Measurements from ENCODE around the gene ADGRA1.

DNA sequence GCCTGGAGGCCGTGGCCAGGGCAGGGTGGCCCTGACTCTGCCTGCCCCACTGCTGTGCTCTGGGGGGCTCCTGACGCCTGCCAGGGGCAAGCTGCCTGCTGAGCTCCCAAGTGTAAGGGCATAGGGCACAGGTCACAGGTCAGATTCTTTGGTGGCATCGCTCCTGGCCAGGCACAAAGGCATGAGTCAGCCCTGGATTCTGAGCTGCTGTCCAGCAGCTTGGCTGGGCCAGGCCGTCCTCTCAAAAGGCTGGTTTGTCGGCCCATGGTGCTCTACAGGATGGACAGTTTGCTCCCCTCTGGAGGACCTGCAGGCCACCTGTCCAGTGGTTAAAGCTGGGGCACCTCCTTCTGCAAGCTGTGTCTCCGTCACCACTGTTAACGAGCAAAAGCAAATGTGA is 2.9 kb downstream of the ADGRA1 start:
- TF ChIP-seq, protein P1, sequence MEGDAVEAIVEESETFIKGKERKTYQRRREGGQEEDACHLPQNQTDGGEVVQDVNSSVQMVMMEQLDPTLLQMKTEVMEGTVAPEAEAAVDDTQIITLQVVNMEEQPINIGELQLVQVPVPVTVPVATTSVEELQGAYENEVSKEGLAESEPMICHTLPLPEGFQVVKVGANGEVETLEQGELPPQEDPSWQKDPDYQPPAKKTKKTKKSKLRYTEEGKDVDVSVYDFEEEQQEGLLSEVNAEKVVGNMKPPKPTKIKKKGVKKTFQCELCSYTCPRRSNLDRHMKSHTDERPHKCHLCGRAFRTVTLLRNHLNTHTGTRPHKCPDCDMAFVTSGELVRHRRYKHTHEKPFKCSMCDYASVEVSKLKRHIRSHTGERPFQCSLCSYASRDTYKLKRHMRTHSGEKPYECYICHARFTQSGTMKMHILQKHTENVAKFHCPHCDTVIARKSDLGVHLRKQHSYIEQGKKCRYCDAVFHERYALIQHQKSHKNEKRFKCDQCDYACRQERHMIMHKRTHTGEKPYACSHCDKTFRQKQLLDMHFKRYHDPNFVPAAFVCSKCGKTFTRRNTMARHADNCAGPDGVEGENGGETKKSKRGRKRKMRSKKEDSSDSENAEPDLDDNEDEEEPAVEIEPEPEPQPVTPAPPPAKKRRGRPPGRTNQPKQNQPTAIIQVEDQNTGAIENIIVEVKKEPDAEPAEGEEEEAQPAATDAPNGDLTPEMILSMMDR (IDR thresholded peaks at IDR 0.05; ENCODE audit: low read length) = no peak
- TF ChIP-seq EZH2 (IDR thresholded peaks at IDR 0.05; ENCODE audit: borderline replicate concordance, low read length) = no peak

Data from OCI-LY1 (cell line).